SH-SY5Y (cell line): ENCODE results near the gene PDLIM5.

Experiments used
- GATA2 ChIP-seq: IDR thresholded peaks from 2 replicates; pipeline ENCODE4 v1.6.1; 2011; ENCODE audit warnings: mild to moderate bottlenecking, low read depth, low read length
- GATA3 ChIP-seq: IDR thresholded peaks from 2 replicates; pipeline ENCODE4 v1.6.1; 2011; ENCODE audit warnings: low read depth, mild to moderate bottlenecking, low read length, moderate library complexity

DNA sequence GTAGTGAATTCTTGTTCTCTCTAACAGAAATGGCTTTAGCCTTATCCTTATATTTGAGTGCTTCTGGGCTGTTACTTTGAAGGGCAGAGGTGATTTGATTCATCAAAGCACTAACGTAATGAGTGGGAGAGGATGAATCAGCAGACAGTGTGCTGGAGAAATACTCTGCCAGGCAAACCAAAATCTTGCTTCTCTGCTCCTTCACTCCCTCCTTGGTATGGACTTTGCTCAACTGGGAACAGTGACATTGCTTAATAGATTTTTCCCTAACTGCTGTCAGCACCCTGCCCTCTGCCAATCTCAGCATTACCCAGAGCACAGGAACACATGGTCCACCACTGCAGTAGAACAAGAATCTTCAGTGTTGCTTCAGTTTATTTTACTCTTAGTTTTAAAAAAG lies 56.0 kb downstream of the PDLIM5 start:
- TF ChIP-seq GATA3 (no peak), GATA2 (no peak)
